Neuron (in vitro differentiated cells): ENCODE data around the gene REN.

Experiments used
- H2AFZ ChIP-seq: one replicate; pipeline ENCODE4 v1.6.1; 2013; ENCODE audit warnings: low read depth, mild to moderate bottlenecking, inconsistent platforms, low read length, moderate library complexity
- H3K27me3 ChIP-seq: one replicate; pipeline ENCODE4 v1.6.1; 2013; ENCODE audit warnings: low read length; ENCODE audit not compliant: insufficient read depth
- H3K36me3 ChIP-seq: one replicate; pipeline ENCODE4 v1.6.1; 2013; ENCODE audit warnings: low read length; ENCODE audit not compliant: insufficient read depth
- H3K4me1 ChIP-seq: one replicate; pipeline ENCODE4 v1.6.1; 2013; ENCODE audit warnings: low read length; ENCODE audit not compliant: insufficient read depth
- H3K4me3 ChIP-seq: 2 replicates; pipeline ENCODE4 v1.5.1; 2013; ENCODE audit warnings: mild to moderate bottlenecking, low read length, moderate library complexity
- H3K9me3 ChIP-seq: one replicate; pipeline ENCODE4 v1.6.1; 2013; ENCODE audit warnings: low read length

The REN gene

DNA sequence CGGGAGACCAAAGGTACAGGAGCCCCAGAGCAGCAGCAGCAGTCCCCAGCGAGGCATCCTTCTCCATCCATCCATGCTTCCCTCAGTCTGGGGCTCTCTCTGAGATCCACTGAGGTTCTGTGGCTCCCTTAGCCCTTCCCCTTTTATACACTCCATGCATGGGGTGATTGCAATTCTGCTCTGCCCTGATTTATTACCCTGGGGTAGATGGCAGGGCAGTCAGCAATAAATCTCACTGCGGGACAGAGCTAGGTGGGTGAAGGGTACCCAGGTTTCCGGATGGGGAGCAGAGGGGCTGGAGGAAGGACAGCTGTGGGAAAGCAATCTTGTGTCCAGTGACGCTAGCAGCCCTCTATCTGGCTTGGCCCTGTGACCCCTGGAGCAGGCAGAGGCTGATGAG, at the start of gene REN:
Gene REN (minus strand): TSS at position 119 of the 400 bp plus-strand sequence. CDS start 44 bp downstream, at position 75.
- Histone ChIP-seq H3K27me3 (peaks cover 13% of the 10 kb centered on the region), H3K36me3 (no peaks in the 10 kb centered on the region), H2AFZ (no peak within 1 kb of the TSS), H3K9me3 (no peaks in the 10 kb centered on the region), H3K4me3 (no peak within 1 kb of the TSS), H3K4me1 (no peaks in the 10 kb centered on the region)

DNA sequence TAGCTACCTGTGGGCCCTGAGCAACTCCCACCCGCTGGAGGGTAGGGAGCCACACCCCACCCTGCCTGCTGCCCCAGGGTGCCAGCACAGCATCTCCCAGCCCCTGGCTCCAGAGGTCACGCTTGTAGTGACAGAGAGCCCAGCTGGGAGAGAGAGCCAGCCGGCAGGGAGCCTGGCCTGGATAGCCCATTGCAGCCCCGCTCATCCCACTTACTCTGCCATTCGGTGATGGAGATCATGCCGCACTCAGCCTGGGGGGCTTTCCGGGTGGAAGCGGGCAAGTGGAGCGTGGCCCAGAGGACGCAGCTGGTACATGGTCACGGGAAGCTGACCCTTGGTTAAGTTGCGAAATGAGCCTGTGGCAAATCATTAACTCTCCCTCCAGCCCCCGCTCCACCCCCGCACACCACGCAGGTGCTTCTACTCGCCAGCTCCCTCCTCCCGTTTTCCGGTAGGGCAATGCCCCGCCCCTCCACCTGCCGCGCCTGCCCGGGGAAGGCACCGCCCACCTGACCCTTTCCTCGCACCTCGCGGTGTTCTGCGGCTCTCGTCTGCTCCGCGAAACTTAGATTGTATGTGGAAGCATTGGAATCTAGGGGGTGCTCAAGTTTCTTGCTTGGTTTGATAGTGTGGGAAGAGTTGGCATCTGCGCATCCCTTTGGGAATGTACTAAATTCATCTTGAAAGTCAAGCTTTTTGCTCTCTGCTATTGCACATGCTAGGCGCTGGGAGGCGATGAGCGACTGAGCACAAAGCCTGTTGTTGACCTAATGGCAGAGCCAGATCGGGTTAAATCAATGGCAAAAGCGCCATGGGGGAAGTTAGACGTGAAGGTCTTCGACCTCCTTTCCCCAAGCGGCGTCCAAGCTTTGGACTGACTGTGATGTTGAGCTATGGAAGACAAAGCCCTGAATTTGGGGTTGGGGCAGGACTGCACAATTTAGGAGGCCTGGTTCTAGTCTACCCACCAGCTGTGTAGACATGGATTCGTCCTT, 47.8 kb upstream of the REN start, which contains the start of gene GOLT1A:
Gene GOLT1A (minus strand): TSS at position 321 of the 995 bp plus-strand sequence. CDS start 82 bp downstream, at position 239.
- Histone ChIP-seq H3K4me3 (no peak within 1 kb of the TSS), H3K9me3 (no peaks in the 10 kb centered on the region), H3K36me3 (no peaks in the 10 kb centered on the region), H2AFZ (no peak within 1 kb of the TSS), H3K27me3 (no peaks in the 10 kb centered on the region), H3K4me1 (peaks cover 6% of the 10 kb centered on the region)

DNA sequence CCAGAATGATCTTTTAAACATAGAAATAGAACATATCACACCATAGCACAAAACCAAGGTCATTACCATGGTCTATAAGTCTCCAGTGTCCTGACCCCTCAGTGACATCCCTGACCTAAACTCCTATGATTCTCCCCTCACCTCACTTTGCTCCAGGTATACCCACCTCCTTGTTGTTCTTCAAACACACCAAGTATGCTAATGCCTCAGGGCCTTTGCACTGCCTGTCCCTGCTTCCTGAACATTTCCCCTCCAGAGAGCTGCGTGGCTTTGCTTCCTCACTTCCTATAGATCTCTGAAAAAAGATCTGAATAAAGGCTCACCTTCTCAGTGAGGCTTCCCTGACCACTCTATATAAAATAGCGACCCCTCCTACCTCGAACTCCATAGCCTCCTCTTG, 46.6 kb upstream of the REN start:
- Histone ChIP-seq H3K36me3 (no peaks in the 10 kb centered on the region), H3K4me3 (no peak overlapping the region), H3K4me1 (peaks cover 6% of the 10 kb centered on the region), H3K27me3 (no peaks in the 10 kb centered on the region), H2AFZ (no peak overlapping the region), H3K9me3 (no peaks in the 10 kb centered on the region)

DNA sequence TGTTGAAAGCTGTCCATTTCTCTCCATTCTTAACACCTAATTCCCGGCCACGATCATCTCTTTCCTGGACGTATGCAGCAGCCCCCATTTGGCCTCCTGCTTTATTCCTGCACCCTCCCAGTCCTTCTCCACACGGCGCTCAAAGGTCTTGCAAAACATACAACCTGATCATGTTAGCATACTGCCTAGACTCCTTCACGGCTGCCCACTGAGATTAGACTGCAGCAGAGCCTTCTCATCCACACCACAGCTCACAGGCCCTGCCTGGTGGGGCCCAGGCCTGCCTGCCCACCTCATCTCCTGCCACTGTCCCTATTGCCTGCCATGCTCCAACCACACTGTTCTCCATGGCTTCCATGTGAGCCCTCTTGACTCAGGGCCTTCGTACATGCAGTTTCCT, 44.9 kb upstream of the REN start:
- H3K36me3 ChIP-seq, result no peaks in the 10 kb centered on the region
- H3K27me3 ChIP-seq, result no peaks in the 10 kb centered on the region
- H3K9me3 ChIP-seq, result no peaks in the 10 kb centered on the region
- H3K4me1 ChIP-seq, result peaks cover 6% of the 10 kb centered on the region
- H2AFZ ChIP-seq, result no peak overlapping the region
- no peak overlapping the region for H3K4me3 ChIP-seq

DNA sequence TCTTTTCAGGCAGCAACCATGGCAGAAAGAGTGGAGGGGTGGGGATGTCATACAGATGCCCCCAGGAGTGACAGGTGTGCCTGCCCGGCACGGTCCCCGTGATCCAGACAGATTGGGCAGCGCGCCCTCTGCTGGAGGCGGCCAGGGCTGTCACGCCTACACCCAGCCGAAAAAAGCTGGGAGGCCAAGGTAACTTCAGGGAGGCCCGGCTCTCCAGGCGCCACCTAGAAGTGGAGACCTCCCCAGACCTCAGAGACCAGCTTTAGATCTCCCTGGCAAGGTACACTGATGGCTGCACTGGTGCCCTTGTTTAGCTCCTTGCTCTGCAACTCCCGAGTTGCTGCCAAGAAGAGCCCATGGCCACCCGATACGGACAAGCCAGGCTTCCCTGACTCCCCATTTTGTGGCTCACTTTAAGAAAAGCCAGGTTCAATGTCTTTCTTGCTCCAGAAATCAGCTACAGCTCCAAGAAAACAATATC, 41.0 kb upstream of the REN start:
- Histone ChIP-seq H3K4me3 (no peak overlapping the region), H2AFZ (no peak overlapping the region), H3K36me3 (no peaks in the 10 kb centered on the region), H3K27me3 (peaks cover 19% of the 10 kb centered on the region), H3K9me3 (no peaks in the 10 kb centered on the region), H3K4me1 (no peaks in the 10 kb centered on the region)

DNA sequence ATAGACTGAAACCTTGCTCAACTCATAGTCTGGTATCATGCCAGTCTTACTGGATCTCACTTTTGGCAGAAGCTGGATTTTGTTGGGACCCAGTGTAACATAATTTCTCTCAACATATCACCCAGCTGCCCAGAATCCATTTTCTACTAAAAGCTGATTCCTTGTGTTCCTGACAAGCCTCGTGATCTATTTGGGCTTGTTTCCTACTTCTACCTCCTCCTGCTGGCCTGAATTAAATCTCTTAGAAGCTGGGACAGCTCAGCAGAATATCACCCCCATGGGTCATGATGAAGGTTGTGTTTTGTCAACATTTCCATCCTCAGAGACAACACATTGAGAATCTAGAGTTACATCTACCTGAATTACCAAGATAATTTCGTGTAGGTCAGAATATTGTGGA, 40.0 kb upstream of the REN start:
- no peaks in the 10 kb centered on the region for H3K9me3 ChIP-seq
- H3K36me3 ChIP-seq, result no peaks in the 10 kb centered on the region
- no peak overlapping the region for H2AFZ ChIP-seq
- no peaks in the 10 kb centered on the region for H3K4me1 ChIP-seq
- H3K27me3 ChIP-seq, result peaks cover 23% of the 10 kb centered on the region
- H3K4me3 ChIP-seq, result no peak overlapping the region

DNA sequence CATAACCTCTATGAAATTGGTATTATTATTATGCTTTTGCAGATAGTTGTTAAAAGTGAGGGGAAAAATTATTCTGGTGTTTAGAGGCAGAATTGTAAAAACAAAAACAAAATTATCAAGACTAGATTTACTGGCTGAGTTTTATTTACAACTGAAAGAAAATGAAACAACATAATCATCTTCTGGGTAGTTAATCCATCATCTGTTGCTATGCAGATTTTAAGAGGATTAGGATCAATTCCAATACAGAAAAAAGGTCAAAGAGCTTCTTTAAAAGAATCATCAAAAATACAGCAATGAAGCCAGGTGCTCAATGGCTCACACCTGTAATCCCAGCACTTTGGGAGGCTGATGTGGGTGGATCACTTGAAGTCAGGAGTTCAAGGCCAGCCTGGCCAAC, 39.3 kb upstream of the REN start:
- Histone ChIP-seq H3K4me3 (no peak overlapping the region), H3K9me3 (no peaks in the 10 kb centered on the region), H3K27me3 (peaks cover 28% of the 10 kb centered on the region)

DNA sequence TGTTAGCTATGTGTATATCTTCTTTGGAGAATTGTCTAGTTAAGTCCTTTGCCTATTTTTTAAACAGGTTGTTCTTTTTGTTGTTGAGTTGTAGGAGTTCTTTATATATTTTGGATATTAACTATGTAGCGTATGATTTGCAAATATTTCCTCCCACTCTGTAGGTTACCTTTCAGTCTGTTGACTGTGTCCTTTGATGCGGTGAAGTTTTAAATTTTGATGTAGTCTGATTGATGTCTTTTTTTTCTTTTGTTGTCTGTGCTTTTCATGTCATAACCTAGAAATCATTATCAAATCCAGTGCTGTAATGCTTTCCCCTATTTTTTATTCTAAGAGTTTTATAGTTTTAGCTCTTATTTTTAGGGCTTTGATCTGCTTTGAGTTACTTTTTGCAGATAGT, 38.8 kb upstream of the REN start:
- Histone ChIP-seq H3K27me3 (peaks cover 29% of the 10 kb centered on the region), H3K36me3 (no peaks in the 10 kb centered on the region), H2AFZ (no peak overlapping the region), H3K4me3 (no peak overlapping the region), H3K9me3 (no peaks in the 10 kb centered on the region), H3K4me1 (no peaks in the 10 kb centered on the region)

More for the DNA sequence above, 39.3 kb upstream of the REN start:
- no peak overlapping the region for H2AFZ ChIP-seq
- no peaks in the 10 kb centered on the region for H3K4me1 ChIP-seq
- H3K36me3 ChIP-seq, result no peaks in the 10 kb centered on the region

DNA sequence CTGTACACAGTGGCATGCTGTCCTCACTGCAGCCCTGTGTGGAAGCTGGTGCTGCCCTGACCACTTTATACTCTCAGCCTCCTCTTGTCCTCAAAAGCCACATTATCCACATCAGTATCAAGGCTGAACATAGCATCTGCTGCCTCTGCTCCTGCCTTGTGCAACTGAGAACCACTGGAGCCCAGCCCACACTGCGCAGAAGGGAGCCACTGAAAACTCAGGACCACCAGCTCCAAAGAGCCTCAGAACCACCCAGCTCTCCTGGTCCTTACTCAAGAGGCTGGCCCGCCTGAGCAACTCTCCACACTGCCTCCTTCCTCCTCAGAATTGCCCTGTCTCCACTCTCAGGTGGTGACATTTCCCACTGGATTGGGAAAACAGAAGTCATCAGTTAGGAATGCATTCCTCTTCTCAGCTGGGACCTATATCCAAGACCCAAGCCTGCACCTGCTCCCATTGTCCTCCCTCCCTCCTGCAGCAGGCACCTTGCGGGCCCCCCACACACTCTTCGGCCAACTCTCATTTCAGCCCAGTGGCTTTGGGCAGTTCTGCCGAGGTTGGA, 37.1 kb upstream of the REN start:
- Histone ChIP-seq H3K9me3 (no peaks in the 10 kb centered on the region), H3K4me3 (no peak overlapping the region), H3K27me3 (peaks cover 38% of the 10 kb centered on the region), H3K36me3 (no peaks in the 10 kb centered on the region), H2AFZ (no peak overlapping the region), H3K4me1 (no peaks in the 10 kb centered on the region)

DNA sequence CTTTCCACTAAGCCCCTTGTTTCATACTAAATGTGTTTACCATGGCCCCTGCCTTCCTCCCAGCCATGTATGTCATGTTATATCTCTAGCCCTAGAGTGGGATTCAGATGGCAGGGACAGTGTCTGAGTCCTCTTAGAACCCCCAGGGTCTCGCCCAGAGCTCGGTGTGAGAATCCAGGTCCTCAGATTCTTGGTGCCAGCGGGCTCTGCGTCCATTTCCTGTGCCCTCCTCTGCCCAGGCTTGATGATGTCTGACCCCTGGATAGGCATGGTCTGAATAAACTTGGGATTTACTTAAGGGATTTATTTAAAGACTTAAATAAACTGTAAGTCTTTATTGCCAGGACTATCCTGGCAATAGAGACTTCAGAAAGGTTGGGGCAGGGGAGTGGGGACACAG, 36.3 kb upstream of the REN start:
- Histone ChIP-seq H3K27me3 (peaks cover 43% of the 10 kb centered on the region), H3K9me3 (no peaks in the 10 kb centered on the region), H3K4me1 (no peaks in the 10 kb centered on the region)

DNA sequence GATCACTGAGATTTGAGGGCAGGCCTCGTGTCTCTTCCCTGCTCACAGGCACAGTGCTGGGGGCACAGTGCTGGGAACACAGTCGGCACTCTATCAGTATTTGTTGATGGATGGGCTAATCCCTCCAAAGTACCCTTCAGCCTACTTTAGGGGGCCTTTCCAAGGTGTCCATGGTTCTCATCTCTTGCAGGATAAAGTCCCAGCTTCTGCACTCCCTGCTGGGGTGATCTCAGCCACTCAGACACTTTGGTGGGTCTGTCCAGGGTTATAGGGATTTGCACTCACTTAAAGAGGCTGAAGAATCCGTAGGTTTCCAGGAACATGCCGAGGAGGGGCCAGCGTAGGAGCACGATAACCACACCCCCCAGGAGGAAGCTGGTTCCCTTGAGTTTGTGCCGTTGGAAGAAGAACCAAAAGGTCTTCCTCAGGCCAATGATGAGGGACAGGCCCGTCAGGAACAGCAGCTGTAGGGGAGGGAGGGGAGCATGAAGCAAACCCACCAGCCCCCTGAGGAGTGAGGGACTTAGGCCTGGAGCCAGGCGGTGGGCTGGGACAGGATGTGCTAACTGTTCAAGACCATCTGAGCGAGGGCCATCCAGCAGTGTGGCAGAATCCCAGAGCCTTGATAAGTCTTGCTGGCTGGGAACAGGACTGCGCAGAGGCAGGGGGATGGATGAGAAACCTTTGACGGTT, 35.4 kb upstream of the REN start:
- H3K9me3 ChIP-seq, result no peaks in the 10 kb centered on the region
- no peak overlapping the region for H2AFZ ChIP-seq
- H3K4me3 ChIP-seq, result no peak overlapping the region
- H3K27me3 ChIP-seq, result peaks cover 52% of the 10 kb centered on the region
- no peaks in the 10 kb centered on the region for H3K4me1 ChIP-seq
- no peaks in the 10 kb centered on the region for H3K36me3 ChIP-seq

More for the DNA sequence above, 36.3 kb upstream of the REN start:
- H3K4me3 ChIP-seq, result no peak overlapping the region
- no peak overlapping the region for H2AFZ ChIP-seq
- H3K36me3 ChIP-seq, result no peaks in the 10 kb centered on the region

DNA sequence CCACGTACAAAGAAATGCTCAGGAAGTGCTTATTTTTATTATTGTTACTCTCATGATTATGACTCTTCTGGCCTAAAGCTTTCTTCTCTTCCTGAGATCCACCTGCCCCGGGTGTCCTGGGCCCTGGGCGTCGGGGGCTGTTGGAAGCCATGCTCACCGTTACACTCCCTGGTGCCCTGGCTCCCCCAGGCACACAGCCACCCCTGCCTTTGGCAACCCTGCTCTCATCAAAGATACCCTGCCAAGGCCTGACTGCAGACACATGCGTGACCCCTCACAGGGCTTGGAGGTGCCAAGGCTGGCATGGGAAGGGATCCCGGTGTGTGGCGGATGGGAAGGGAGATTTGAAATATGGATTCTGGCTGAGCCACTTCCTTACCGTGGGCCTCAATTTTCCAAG, 33.4 kb upstream of the REN start:
- Histone ChIP-seq H2AFZ (no peak overlapping the region), H3K36me3 (no peaks in the 10 kb centered on the region), H3K4me1 (no peaks in the 10 kb centered on the region), H3K9me3 (no peaks in the 10 kb centered on the region), H3K27me3 (peaks cover 58% of the 10 kb centered on the region), H3K4me3 (no peak overlapping the region)
